Activated CD8-positive, alpha-beta memory T cell treated with anti-CD3 and anti-CD28 coated beads, Interleukin-2, amount 10 ng/mL, durations not matched to agents 7 days and 5 days (primary cell): ENCODE data around the gene ANG. TPM values are rescaled to one million over a fixed set of nuclear protein-coding genes. Genes with fewer than 3 reads are reported as not detected.
"Not testable (repeated sequence)": the region's sequence is repeated elsewhere in the genome, so short reads cannot be mapped to it uniquely, and the experiment has no call there.

Experiments
- ATAC-seq: fragments of 150-1000 bp; cut with Tn5 transposase; one replicate; pipeline ENCODE4 v1.10.0; 2021; ENCODE audit warnings: moderate library complexity
- CTCF ChIA-PET: fragments of 350-600 bp; sonication (Branson Sonifier 250); formaldehyde crosslinking; loops from one replicate; lab custom pipeline; 2021; ENCODE audit warnings: antibody characterized with exemption; lab: Charles Lee
- DNase-seq: peaks from one replicate; pipeline ENCODE4 v3.0.0-alpha.2; 2020
- H3K27ac Mint-ChIP-seq: one replicate; pipeline ENCODE4 v1.8.0; 2021; ENCODE audit warnings: mild to moderate bottlenecking, mixed read lengths
- H3K27me3 Mint-ChIP-seq: one replicate; pipeline ENCODE4 v1.8.0; 2021; ENCODE audit warnings: mixed read lengths
- H3K36me3 Mint-ChIP-seq: one replicate; pipeline ENCODE4 v1.8.0; 2021; ENCODE audit warnings: mild to moderate bottlenecking, mixed read lengths
- H3K4me1 Mint-ChIP-seq: one replicate; pipeline ENCODE4 v1.8.0; 2021; ENCODE audit warnings: mixed read lengths
- H3K4me3 Mint-ChIP-seq: one replicate; pipeline ENCODE4 v1.8.0; 2021; ENCODE audit warnings: mild to moderate bottlenecking, moderate library complexity, mixed read lengths
- H3K9me3 Mint-ChIP-seq: one replicate; pipeline ENCODE4 v1.8.0; 2022; ENCODE audit warnings: low read depth, mixed read lengths
- total RNA-seq, 2 experiments: library from RNA; stranded (reverse); gene quantifications; one replicate each; pipeline ENCODE4 v1.2.3, GENCODE V29; 2021

Gene ANG
- total RNA-seq, 2 experiments from 2014 or later, result 1.5 to 2.5 TPM

GRCh38 chr14:20714593-20715250, 26.2 kb downstream of the ANG start:
- H3K27ac Mint-ChIP-seq, result no peak overlapping the region
- peaks cover 26% of the 10 kb centered on the region for H3K27me3 Mint-ChIP-seq
- DNase-seq, result no peak
- H3K4me1 Mint-ChIP-seq, result peaks cover under 1% of the 10 kb centered on the region
- no peak overlapping the region for H3K4me3 Mint-ChIP-seq
- H3K36me3 Mint-ChIP-seq, result no peaks in the 10 kb centered on the region
- H3K9me3 Mint-ChIP-seq, result no peaks in the 10 kb centered on the region
- CTCF ChIA-PET, result interaction anchor here (1.8 kb wide), 1 partner anchor 23 kb away, joined by 3 read pairs; no protein-coding TSS in a partner anchor
- ATAC-seq, result no peak

- Mint-ChIP-seq H3K4me3 (no peak overlapping the region), H3K4me1 (peaks cover 3% of the 10 kb centered on the region), H3K27me3 (peaks cover 51% of the 10 kb centered on the region), H3K27ac (no peak overlapping the region), H3K36me3 (no peaks in the 10 kb centered on the region), H3K9me3 (no peaks in the 10 kb centered on the region)
- DNase-seq (no peak), ATAC-seq (no peak)
- CTCF ChIA-PET, result interaction anchor here (0.7 to 1.8 kb wide), 2 partner anchors 15 to 153 kb away, joined by 3 to 4 read pairs; no protein-coding TSS in a partner anchor
Measured at GRCh38 chr14:20719777-20720176, 31.2 kb downstream of the ANG start.

- peaks cover 56% of the 10 kb centered on the region for H3K27me3 Mint-ChIP-seq
- H3K4me1 Mint-ChIP-seq, result peaks cover 3% of the 10 kb centered on the region
- no peaks in the 10 kb centered on the region for H3K36me3 Mint-ChIP-seq
- H3K27ac Mint-ChIP-seq, result no peak overlapping the region
- DNase-seq, result no peak
- CTCF ChIA-PET, result no interaction called here
- no peak for ATAC-seq
- no peak overlapping the region for H3K4me3 Mint-ChIP-seq
- H3K9me3 Mint-ChIP-seq, result no peaks in the 10 kb centered on the region
Measured at GRCh38 chr14:20720741-20721140, 32.2 kb downstream of the ANG start.

GRCh38 chr14:20722016-20722415, 33.5 kb downstream of the ANG start:
- peaks cover 55% of the 10 kb centered on the region for H3K27me3 Mint-ChIP-seq
- CTCF ChIA-PET, result no interaction called here
- no peaks in the 10 kb centered on the region for H3K9me3 Mint-ChIP-seq
- peaks cover 3% of the 10 kb centered on the region for H3K4me1 Mint-ChIP-seq
- DNase-seq (no peak), ATAC-seq (no peak)
- no peak overlapping the region for H3K4me3 Mint-ChIP-seq
- H3K27ac Mint-ChIP-seq, result no peak overlapping the region
- no peaks in the 10 kb centered on the region for H3K36me3 Mint-ChIP-seq

- CTCF ChIA-PET, result no interaction called here
- ATAC-seq, result peak; percentile 39
- no peak overlapping the region for H3K4me3 Mint-ChIP-seq
- H3K4me1 Mint-ChIP-seq, result peaks cover 3% of the 10 kb centered on the region
- H3K27me3 Mint-ChIP-seq, result peaks cover 57% of the 10 kb centered on the region
- no peaks in the 10 kb centered on the region for H3K9me3 Mint-ChIP-seq
- no peaks in the 10 kb centered on the region for H3K36me3 Mint-ChIP-seq
- DNase-seq, result no peak
- no peak overlapping the region for H3K27ac Mint-ChIP-seq
Measured at GRCh38 chr14:20723488-20723887, 34.9 kb downstream of the ANG start.

- H3K36me3 Mint-ChIP-seq, DNase-seq, H3K9me3 Mint-ChIP-seq, ATAC-seq, CTCF ChIA-PET, H3K4me3 Mint-ChIP-seq, H3K4me1 Mint-ChIP-seq, H3K27ac Mint-ChIP-seq: not testable (repeated sequence)
- peaks cover 51% of the 10 kb centered on the region for H3K27me3 Mint-ChIP-seq
Measured at GRCh38 chr14:20726121-20726520, 37.6 kb downstream of the ANG start.

- Mint-ChIP-seq H3K27me3 (peaks cover 50% of the 10 kb centered on the region), H3K36me3 (no peaks in the 10 kb centered on the region), H3K27ac (no peak overlapping the region), H3K4me3 (no peak overlapping the region), H3K4me1 (no peaks in the 10 kb centered on the region), H3K9me3 (no peaks in the 10 kb centered on the region)
- ATAC-seq (no peak), DNase-seq (no peak)
- CTCF ChIA-PET, result no interaction called here
Measured at GRCh38 chr14:20726531-20726930, 38.0 kb downstream of the ANG start.

- Mint-ChIP-seq H3K27me3 (peaks cover 24% of the 10 kb centered on the region), H3K4me3 (no peak overlapping the region), H3K27ac (no peak overlapping the region), H3K36me3 (no peaks in the 10 kb centered on the region), H3K4me1 (no peaks in the 10 kb centered on the region), H3K9me3 (no peaks in the 10 kb centered on the region)
- CTCF ChIA-PET, result interaction anchor here (0.8 kb wide), 1 partner anchor 143 kb away, joined by 3 read pairs; no protein-coding TSS in a partner anchor
- no peak for DNase-seq
- no peak for ATAC-seq
Measured at GRCh38 chr14:20730891-20731290, 42.3 kb downstream of the ANG start.

GRCh38 chr14:20732477-20732876, 43.9 kb downstream of the ANG start:
- CTCF ChIA-PET, result interaction anchor here (0.6 kb wide), 1 partner anchor 21 kb away, joined by 4 read pairs; no protein-coding TSS in a partner anchor
- DNase-seq (no peak), ATAC-seq (no peak)
- H3K27ac Mint-ChIP-seq, result no peak overlapping the region
- H3K4me1 Mint-ChIP-seq, result no peaks in the 10 kb centered on the region
- H3K4me3 Mint-ChIP-seq, result no peak overlapping the region
- no peaks in the 10 kb centered on the region for H3K9me3 Mint-ChIP-seq
- peaks cover 15% of the 10 kb centered on the region for H3K27me3 Mint-ChIP-seq
- no peaks in the 10 kb centered on the region for H3K36me3 Mint-ChIP-seq

- ATAC-seq (no peak), DNase-seq (no peak)
- no peaks in the 10 kb centered on the region for H3K36me3 Mint-ChIP-seq
- H3K9me3 Mint-ChIP-seq, result no peaks in the 10 kb centered on the region
- H3K27ac Mint-ChIP-seq, result no peak overlapping the region
- CTCF ChIA-PET, result no interaction called here
- no peaks in the 10 kb centered on the region for H3K4me1 Mint-ChIP-seq
- peaks cover 10% of the 10 kb centered on the region for H3K27me3 Mint-ChIP-seq
- H3K4me3 Mint-ChIP-seq, result no peak overlapping the region
Measured at GRCh38 chr14:20732979-20733635, 44.5 kb downstream of the ANG start.

- peaks cover 13% of the 10 kb centered on the region for H3K27me3 Mint-ChIP-seq
- H3K27ac Mint-ChIP-seq, result no peak overlapping the region
- H3K4me3 Mint-ChIP-seq, result no peak overlapping the region
- DNase-seq, result no peak
- H3K4me1 Mint-ChIP-seq, result no peaks in the 10 kb centered on the region
- ATAC-seq, result no peak
- no peaks in the 10 kb centered on the region for H3K9me3 Mint-ChIP-seq
- CTCF ChIA-PET, result no interaction called here
- no peaks in the 10 kb centered on the region for H3K36me3 Mint-ChIP-seq
Measured at GRCh38 chr14:20733684-20734429, 45.3 kb downstream of the ANG start.

GRCh38 chr14:20734430-20734806, 45.9 kb downstream of the ANG start:
- no peak overlapping the region for H3K27ac Mint-ChIP-seq
- H3K4me3 Mint-ChIP-seq, result no peak overlapping the region
- H3K4me1 Mint-ChIP-seq, result no peaks in the 10 kb centered on the region
- no peaks in the 10 kb centered on the region for H3K36me3 Mint-ChIP-seq
- H3K27me3 Mint-ChIP-seq, result peaks cover 14% of the 10 kb centered on the region
- CTCF ChIA-PET, result interaction anchor here (0.8 kb wide), 1 partner anchor 15 kb away, joined by 3 read pairs; no protein-coding TSS in a partner anchor
- ATAC-seq (no peak), DNase-seq (no peak)
- no peaks in the 10 kb centered on the region for H3K9me3 Mint-ChIP-seq

GRCh38 chr14:20738292-20738691, 49.7 kb downstream of the ANG start:
- H3K36me3 Mint-ChIP-seq, ATAC-seq, DNase-seq, H3K4me1 Mint-ChIP-seq, H3K27ac Mint-ChIP-seq, H3K9me3 Mint-ChIP-seq, H3K4me3 Mint-ChIP-seq: not testable (repeated sequence)
- peaks cover 21% of the 10 kb centered on the region for H3K27me3 Mint-ChIP-seq
- CTCF ChIA-PET, result interaction anchor here (1.0 to 1.6 kb wide), 2 partner anchors 9 to 20 kb away, joined by 4 read pairs; no protein-coding TSS in a partner anchor
